Naive thymus-derived CD8-positive, alpha-beta T cell (primary cell): ENCODE results near the gene HNRNPC. TPM values are rescaled to one million over a fixed set of nuclear protein-coding genes. Genes with fewer than 3 reads are reported as not detected.
"Not testable (repeated sequence)": the region's sequence is repeated elsewhere in the genome, so short reads cannot be mapped to it uniquely, and the experiment has no call there.

ENCODE experiments used
- ATAC-seq, 2 donors: fragments of 150-1000 bp; cut with Tn5 transposase in 1 of 2; sonication (Bioruptor Pico), chemical (Tn5 transposase) in 1 of 2; 1 replicate in 1 of 2; 2 replicates in 1 of 2; pipeline ENCODE4 v1.10.0; 2021; ENCODE audit warnings: mild to moderate bottlenecking in 2 of 2, moderate library complexity in 2 of 2
- POLR2A ChIA-PET: fragments of 350-600 bp; sonication (Branson Sonifier 250); formaldehyde crosslinking; loops from one replicate; lab custom pipeline; 2021; ENCODE audit warnings: antibody characterized with exemption; lab: Charles Lee
- DNase-seq, 10 donors: peaks; one replicate each; pipeline versions ENCODE4 v3.0.0 to v3.0.0-alpha.2; 2020 to 2022
- H3K27ac Mint-ChIP-seq, 10 donors: one replicate each; pipeline ENCODE4 v1.8.0; 2020 to 2022; ENCODE audit warnings: mild to moderate bottlenecking in 10 of 10, mixed read lengths in 10 of 10, moderate library complexity in 4 of 10, inconsistent platforms in 1 of 10
- H3K27me3 Mint-ChIP-seq, 5 donors: one replicate each; pipeline ENCODE4 v1.8.0; 2021 to 2022; ENCODE audit warnings: mixed read lengths in 5 of 5
- H3K36me3 Mint-ChIP-seq, 3 donors: one replicate each; pipeline ENCODE4 v1.8.0; 2020 to 2022; ENCODE audit warnings: mixed read lengths in 3 of 3, mild to moderate bottlenecking in 2 of 3, inconsistent platforms in 1 of 3
- H3K4me1 Mint-ChIP-seq, 4 donors: one replicate each; pipeline ENCODE4 v1.8.0; 2021 to 2022; ENCODE audit warnings: mixed read lengths in 4 of 4
- H3K4me3 Mint-ChIP-seq, 10 donors: one replicate each; pipeline ENCODE4 v1.8.0; 2020 to 2022; ENCODE audit warnings: mild to moderate bottlenecking in 10 of 10, mixed read lengths in 10 of 10, moderate library complexity in 6 of 10, inconsistent platforms in 1 of 10
- H3K9me3 Mint-ChIP-seq, 9 donors: one replicate each; pipeline ENCODE4 v1.8.0; 2020 to 2022; ENCODE audit warnings: mixed read lengths in 9 of 9, mild to moderate bottlenecking in 3 of 9, inconsistent platforms in 1 of 9, moderate library complexity in 1 of 9
- polyA plus RNA-seq, 3 donors: library from polyadenylated mRNA; unstranded; fragments of 300-500 nt; fragmentation: Illumina TruSeq; gene quantifications; one replicate each; pipeline ENCODE4 v1.2.3, GENCODE V29; 2021
- total RNA-seq, 8 experiments: library from RNA in 2 of 8; stranded (reverse) in 2 of 8; gene quantifications; one replicate each; pipeline ENCODE4 v1.2.3 and lab custom pipeline; 2021 to 2026

HNRNPC gene
- total and polyA plus RNA-seq, 5 experiments from 2014 or later = 569 to 893 (median 795) TPM

GRCh38 chr14:21238823-21239518, 30.3 kb downstream of the HNRNPC start:
- peaks cover 3 to 70% (median 7%) of the 10 kb centered on the region in 3 donors for H3K36me3 Mint-ChIP-seq
- POLR2A ChIA-PET = interaction anchor here (0.6 to 1.1 kb wide), 3 partner anchors 10 to 198 kb away, joined by 3 to 4 read pairs (median 3); no protein-coding TSS in a partner anchor
- peaks cover 32 to 90% (median 74%) of the 10 kb centered on the region in 4 donors for H3K4me1 Mint-ChIP-seq
- ATAC-seq (no peak), DNase-seq (no peak)
- H3K4me3 Mint-ChIP-seq = peak overlapping the region in 1 of 10 donors; percentile 41
- H3K9me3 Mint-ChIP-seq = no peaks in the 10 kb centered on the region
- no peaks in the 10 kb centered on the region for H3K27me3 Mint-ChIP-seq
- H3K27ac Mint-ChIP-seq = peak overlapping the region in 7 of 10 donors; percentile 45 to 86 (median 72)

GRCh38 chr14:21236948-21237797, 32.1 kb downstream of the HNRNPC start:
- POLR2A ChIA-PET = interaction anchor here (1.0 kb wide), 1 partner anchor 28 kb away, joined by 4 read pairs; no protein-coding TSS in a partner anchor
- peak overlapping the region in 7 of 10 donors; percentile 24 to 63 (median 49) for H3K4me3 Mint-ChIP-seq
- H3K27ac Mint-ChIP-seq = peak overlapping the region; percentile 30 to 76 (median 72)
- DNase-seq (peak in 3 of 10 donors; percentile 20 to 52 (median 38)), ATAC-seq (peak; percentile 64 to 83)
- H3K4me1 Mint-ChIP-seq = peaks cover 35 to 90% (median 77%) of the 10 kb centered on the region in 4 donors
- no peaks in the 10 kb centered on the region for H3K27me3 Mint-ChIP-seq
- H3K36me3 Mint-ChIP-seq = peaks cover 3 to 72% (median 11%) of the 10 kb centered on the region in 3 donors
- H3K9me3 Mint-ChIP-seq = no peaks in the 10 kb centered on the region

- peak overlapping the region in 6 of 10 donors; percentile 12 to 61 (median 44) for H3K4me3 Mint-ChIP-seq
- H3K27ac Mint-ChIP-seq = peak overlapping the region; percentile 3 to 92 (median 68)
- peaks cover 14 to 88% (median 33%) of the 10 kb centered on the region in 3 donors for H3K36me3 Mint-ChIP-seq
These were observed 35.1 kb downstream of the HNRNPC start for GRCh38 chr14:21234112-21234511.

GRCh38 chr14:21233457-21234076, 35.7 kb downstream of the HNRNPC start:
- H3K27ac Mint-ChIP-seq = peak overlapping the region; percentile 55 to 92 (median 80)
- H3K36me3 Mint-ChIP-seq = peaks cover 14 to 88% (median 29%) of the 10 kb centered on the region in 3 donors
- ATAC-seq = no peak

More at GRCh38 chr14:21234112-21234511, 35.1 kb downstream of the HNRNPC start:
- ATAC-seq (no peak), DNase-seq (no peak)
- H3K4me1 Mint-ChIP-seq = peaks cover 37 to 96% (median 91%) of the 10 kb centered on the region in 4 donors
- no peaks in the 10 kb centered on the region for H3K9me3 Mint-ChIP-seq
- no peaks in the 10 kb centered on the region for H3K27me3 Mint-ChIP-seq
- POLR2A ChIA-PET = no interaction called here

GRCh38 chr14:21231020-21231652, 38.1 kb downstream of the HNRNPC start:
- POLR2A ChIA-PET = interaction anchor here (0.8 to 1.3 kb wide), 4 partner anchors 11 to 39 kb away, joined by 3 to 5 read pairs (median 3); no protein-coding TSS in a partner anchor
- ATAC-seq = peak in 1 of 2 donors; percentile 25
- H3K36me3 Mint-ChIP-seq = peaks cover 17 to 93% (median 38%) of the 10 kb centered on the region in 3 donors
- H3K27me3 Mint-ChIP-seq = no peaks in the 10 kb centered on the region
- DNase-seq = peak in 2 of 10 donors; percentile 32 to 36
- H3K4me1 Mint-ChIP-seq = peaks cover 28 to 86% (median 75%) of the 10 kb centered on the region in 4 donors
- no peaks in the 10 kb centered on the region for H3K9me3 Mint-ChIP-seq
- peak overlapping the region; percentile 30 to 80 (median 66) for H3K4me3 Mint-ChIP-seq
- H3K27ac Mint-ChIP-seq = peak overlapping the region; percentile 84 to 95 (median 91)

More at GRCh38 chr14:21233457-21234076, 35.7 kb downstream of the HNRNPC start:
- DNase-seq = no peak
- peaks cover 37 to 95% (median 86%) of the 10 kb centered on the region in 4 donors for H3K4me1 Mint-ChIP-seq
- POLR2A ChIA-PET = no interaction called here
- no peaks in the 10 kb centered on the region for H3K9me3 Mint-ChIP-seq
- H3K27me3 Mint-ChIP-seq = no peaks in the 10 kb centered on the region
- peak overlapping the region in 9 of 10 donors; percentile 32 to 70 (median 38) for H3K4me3 Mint-ChIP-seq

GRCh38 chr14:21229821-21230220, 39.4 kb downstream of the HNRNPC start:
- POLR2A ChIA-PET = interaction anchor here (1.0 to 1.3 kb wide), 3 partner anchors 9 to 40 kb away, joined by 3 to 5 read pairs (median 3); no protein-coding TSS in a partner anchor
- ATAC-seq (peak; percentile 90 to 94), DNase-seq (peak in 4 of 10 donors; percentile 19 to 67 (median 60))
- Mint-ChIP-seq H3K27me3 (no peaks in the 10 kb centered on the region), H3K4me3 (peak overlapping the region; percentile 19 to 80 (median 75)), H3K27ac (peak overlapping the region; percentile 84 to 95 (median 92)), H3K36me3 (peaks cover 14 to 96% (median 41%) of the 10 kb centered on the region in 3 donors), H3K4me1 (peaks cover 24 to 81% (median 70%) of the 10 kb centered on the region in 4 donors), H3K9me3 (no peaks in the 10 kb centered on the region)

GRCh38 chr14:21227981-21228380, 41.3 kb downstream of the HNRNPC start:
- no peak for DNase-seq
- Mint-ChIP-seq H3K27ac (peak overlapping the region in 7 of 10 donors; percentile 1 to 75 (median 49)), H3K4me3 (no peak overlapping the region), H3K9me3 (no peaks in the 10 kb centered on the region), H3K36me3 (peaks cover 14 to 99% (median 43%) of the 10 kb centered on the region in 3 donors), H3K27me3 (no peaks in the 10 kb centered on the region), H3K4me1 (peaks cover 24 to 82% (median 69%) of the 10 kb centered on the region in 4 donors)
- no peak for ATAC-seq
- POLR2A ChIA-PET = interaction anchor here (1.1 kb wide), 1 partner anchor 8 kb away, joined by 4 read pairs; no protein-coding TSS in a partner anchor

- H3K36me3 Mint-ChIP-seq = peaks cover 14 to 99% (median 42%) of the 10 kb centered on the region in 3 donors
- H3K27ac Mint-ChIP-seq = peak overlapping the region in 9 of 10 donors; percentile 1 to 84 (median 49)
- H3K4me1 Mint-ChIP-seq = peaks cover 28 to 79% (median 69%) of the 10 kb centered on the region in 4 donors
- POLR2A ChIA-PET = interaction anchor here (1.1 kb wide), 1 partner anchor 12 kb away, joined by 3 read pairs; no protein-coding TSS in a partner anchor
- ATAC-seq (no peak), DNase-seq (no peak)
- no peaks in the 10 kb centered on the region for H3K9me3 Mint-ChIP-seq
- peak overlapping the region in 2 of 10 donors; percentile 22 to 56 for H3K4me3 Mint-ChIP-seq
- no peaks in the 10 kb centered on the region for H3K27me3 Mint-ChIP-seq
These were observed 42.1 kb downstream of the HNRNPC start for GRCh38 chr14:21227150-21227549.

- Mint-ChIP-seq H3K36me3 (peaks cover 14 to 99% (median 40%) of the 10 kb centered on the region in 3 donors), H3K4me1 (peaks cover 27 to 79% (median 69%) of the 10 kb centered on the region in 4 donors), H3K4me3 (no peak overlapping the region), H3K27me3 (no peaks in the 10 kb centered on the region), H3K9me3 (no peaks in the 10 kb centered on the region), H3K27ac (peak overlapping the region in 5 of 10 donors; percentile 29 to 75 (median 38))
- DNase-seq = no peak
- no peak for ATAC-seq
- POLR2A ChIA-PET = interaction anchor here (0.7 to 1.3 kb wide), 3 partner anchors 12 to 73 kb away, joined by 3 to 6 read pairs (median 3); no protein-coding TSS in a partner anchor
These were observed 42.8 kb downstream of the HNRNPC start for GRCh38 chr14:21226467-21226866.

- POLR2A ChIA-PET, DNase-seq, H3K27me3 Mint-ChIP-seq, H3K9me3 Mint-ChIP-seq, H3K4me3 Mint-ChIP-seq, ATAC-seq: not testable (repeated sequence)
- Mint-ChIP-seq H3K4me1 (peaks cover 33 to 76% (median 66%) of the 10 kb centered on the region in 4 donors), H3K36me3 (peaks cover 12 to 98% (median 31%) of the 10 kb centered on the region in 3 donors), H3K27ac (peak overlapping the region in 6 of 10 donors; percentile 48 to 86 (median 58))
These were observed 44.1 kb downstream of the HNRNPC start for GRCh38 chr14:21225164-21225563.
